HCT116 (cell line): ENCODE data around the gene PTPRO. TPM values are rescaled to one million over a fixed set of nuclear protein-coding genes. Genes with fewer than 3 reads are reported as not detected.

Experiments used
- ATAC-seq: fragments of 200-7000 bp; cut with Tn5 transposase; 2 replicates; pipeline ENCODE4 v1.9.1; 2020; ENCODE audit warnings: mild to moderate bottlenecking, moderate library complexity
- BruUV-seq: library from RNA; stranded (reverse); fragments of 400-500 nt; replicated peaks from 2 replicates; lab custom pipeline; 2021; lab: Mats Ljungman, UMichigan
- CTCF ChIA-PET: fragments of 300-600 bp; sonication (Branson Sonifier 250); formaldehyde crosslinking; loops from one replicate; lab custom pipeline; 2021; ENCODE audit warnings: antibody characterized with exemption; lab: Charles Lee
- POLR2A ChIA-PET: fragments of 300-600, 350-600 bp; sonication (Branson Sonifier 250); formaldehyde crosslinking; loops from one replicate; lab custom pipeline; 2021; ENCODE audit warnings: antibody characterized with exemption; lab: Charles Lee
- RAD21 ChIA-PET, 2 experiments: fragments of 300-600 bp; sonication (Branson Sonifier 250); formaldehyde crosslinking; loops; one replicate each; lab custom pipeline; 2023; ENCODE audit warnings: low total read pairs in 2 of 2; ENCODE audit not compliant: uncharacterized antibody in 2 of 2, unreplicated experiment in 2 of 2, low non-redundant PET in 1 of 2; lab: Charles Lee
- DNase-seq: peaks from one replicate; pipeline ENCODE4 v3.0.0-alpha.2; 2010; ENCODE audit warnings: low read depth, low spot score
- H2AFZ ChIP-seq: fragments of 200-600 bp; shearing (Covaris generic), sonication (generic); 2 replicates; pipeline ENCODE4 v1.6.1; 2017; ENCODE audit warnings: low read depth, mixed run types, mixed read lengths, antibody characterized with exemption, low read length; ENCODE audit not compliant: poor library complexity, severe bottlenecking
- H3K27ac ChIP-seq: 2 replicates; pipeline ENCODE4 v1.5.1; 2012; ENCODE audit warnings: low read depth, low read length
- H3K27me3 ChIP-seq: fragments of 200-600 bp; sonication (generic); 2 replicates; pipeline ENCODE4 v1.6.1; 2016; ENCODE audit warnings: mixed run types, low read length, mixed read lengths; ENCODE audit not compliant: insufficient read depth
- H3K36me3 ChIP-seq, 2 experiments: fragments of 200-500 bp in 1 of 2; fragments of 200-600 bp in 1 of 2; sonication (Bioruptor generic) in 1 of 2; sonication (generic) in 1 of 2; 2 replicates each; pipeline versions ENCODE4 v1.5.1 to v1.6.1; 2014 to 2016; ENCODE audit warnings: low read length in 2 of 2, inconsistent platforms in 1 of 2, mixed read lengths in 1 of 2, mixed run types in 1 of 2; ENCODE audit not compliant: insufficient read depth in 2 of 2, control insufficient read depth in 1 of 2
- H3K4me1 ChIP-seq, 2 experiments: fragments of 200-600 bp in 1 of 2; sonication (generic) in 1 of 2; 2 replicates each; pipeline versions ENCODE4 v1.5.1 to v1.6.1; 2012 to 2017; ENCODE audit warnings: low read length in 2 of 2, inconsistent platforms in 1 of 2, mild to moderate bottlenecking in 1 of 2, mixed read lengths in 1 of 2, mixed run types in 1 of 2, moderate library complexity in 1 of 2; ENCODE audit not compliant: insufficient read depth in 2 of 2, control insufficient read depth in 1 of 2
- H3K4me2 ChIP-seq: fragments of 200-600 bp; sonication (generic); 2 replicates; pipeline ENCODE4 v1.6.1; 2017; ENCODE audit warnings: mixed run types, low read length, mixed read lengths
- H3K4me3 ChIP-seq, 2 experiments: fragments of 200-600 bp in 1 of 2; sonication (generic) in 1 of 2; replicated peaks in 1 of 2; 2 replicates each; pipeline ENCODE4 v1.5.1; 2011 to 2016; ENCODE audit warnings: low read length in 2 of 2, control low read depth in 1 of 2, low read depth in 1 of 2, mild to moderate bottlenecking in 1 of 2, mixed read lengths in 1 of 2, mixed run types in 1 of 2
- H3K79me2 ChIP-seq: fragments of 200-600 bp; sonication (generic); 2 replicates; pipeline ENCODE4 v1.6.1; 2017; ENCODE audit warnings: mild to moderate bottlenecking, mixed run types, low read length, moderate library complexity, mixed read lengths; ENCODE audit not compliant: insufficient read depth
- H3K9ac ChIP-seq: fragments of 200-600 bp; sonication (generic); 2 replicates; pipeline ENCODE4 v1.6.1; 2016; ENCODE audit warnings: low read length, mixed read lengths
- H3K9me2 ChIP-seq: fragments of 200-600 bp; sonication (generic), shearing (Covaris generic); 2 replicates; pipeline ENCODE4 v1.6.1; 2017; ENCODE audit warnings: mixed run types, mild to moderate bottlenecking, moderate library complexity; ENCODE audit not compliant: insufficient read depth
- H3K9me3 ChIP-seq, 2 experiments: fragments of 200-500 bp in 1 of 2; fragments of 200-600 bp in 1 of 2; sonication (Bioruptor generic) in 1 of 2; sonication (generic) in 1 of 2; 2 replicates each; pipeline ENCODE4 v1.6.1; 2014 to 2017; ENCODE audit warnings: low read length in 2 of 2, mixed read lengths in 2 of 2, inconsistent platforms in 1 of 2, low read depth in 1 of 2, mild to moderate bottlenecking in 1 of 2, mixed run types in 1 of 2, moderate library complexity in 1 of 2; ENCODE audit not compliant: control insufficient read depth in 1 of 2, insufficient read depth in 1 of 2
- H4K20me1 ChIP-seq: fragments of 200-600 bp; sonication (generic), shearing (Covaris generic); 2 replicates; pipeline ENCODE4 v1.6.1; 2017; ENCODE audit warnings: mixed run types, mild to moderate bottlenecking, moderate library complexity; ENCODE audit not compliant: insufficient read depth
- CEBPB ChIP-seq: IDR thresholded peaks from 2 replicates; pipeline ENCODE4 v1.6.1; 2012; ENCODE audit warnings: low read depth
- EGR1 ChIP-seq: IDR thresholded peaks from 2 replicates; pipeline ENCODE4 v1.6.1; 2012; ENCODE audit warnings: low read depth
- ELF1 ChIP-seq: IDR thresholded peaks from 2 replicates; pipeline ENCODE4 v1.6.1; 2012; ENCODE audit warnings: low read depth, borderline replicate concordance
- EZH2 ChIP-seq: fragments of 200-600 bp; sonication (generic); IDR thresholded peaks from 2 replicates; pipeline ENCODE4 v1.6.1; 2017; ENCODE audit warnings: antibody characterized with exemption, mixed run types
- EZH2phosphoT487 ChIP-seq: fragments of 200-600 bp; IDR thresholded peaks from 2 replicates; pipeline ENCODE4 v1.6.1; 2018; ENCODE audit warnings: antibody characterized with exemption, borderline replicate concordance
- FOSL1 ChIP-seq: IDR thresholded peaks from 2 replicates; pipeline ENCODE4 v1.6.1; 2012; ENCODE audit warnings: low read depth
- JUND ChIP-seq: IDR thresholded peaks from 2 replicates; pipeline ENCODE4 v1.6.1; 2012
- POLR2A ChIP-seq: IDR thresholded peaks from 2 replicates; pipeline ENCODE4 v1.7.0; 2011; ENCODE audit warnings: borderline replicate concordance; ENCODE audit not compliant: insufficient read depth, insufficient read length; ENCODE audit errors: extremely low read depth
- POLR2AphosphoS5 ChIP-seq: IDR thresholded peaks from 2 replicates; pipeline ENCODE4 v1.6.1; 2011; ENCODE audit warnings: mild to moderate bottlenecking, low read depth, low read length, moderate library complexity
- SP1 ChIP-seq: IDR thresholded peaks from 2 replicates; pipeline ENCODE4 v1.6.1; 2012; ENCODE audit warnings: low read depth
- SRF ChIP-seq: IDR thresholded peaks from 2 replicates; pipeline ENCODE4 v1.6.1; 2012; ENCODE audit warnings: low read depth
- TCF7L2 ChIP-seq: IDR thresholded peaks from 2 replicates; pipeline ENCODE4 v1.7.0; 2011; ENCODE audit warnings: borderline replicate concordance, inconsistent platforms; ENCODE audit not compliant: insufficient read depth, insufficient read length; ENCODE audit errors: extremely low read depth
- YY1 ChIP-seq: IDR thresholded peaks from 2 replicates; pipeline ENCODE4 v1.6.1; 2011; ENCODE audit warnings: low read length, low read depth, moderate library complexity, mild to moderate bottlenecking; ENCODE audit not compliant: insufficient replicate concordance; ENCODE audit errors: extremely low read depth
- ZFX ChIP-seq: fragments of 450-650 bp; IDR thresholded peaks from 2 replicates; pipeline ENCODE4 v1.6.1; 2017
- ZNF274 ChIP-seq: fragments of 200-500 bp; sonication (Bioruptor generic); IDR thresholded peaks from 2 replicates; pipeline ENCODE4 v1.6.1; 2014; ENCODE audit warnings: mild to moderate bottlenecking, low read depth, low read length, inconsistent platforms
- intact Hi-C: fragments of 100-400 bp; cut with micrococcal nuclease; formaldehyde crosslinking; loops from 2 replicates; pipeline ENCODE4 v1.10.0; 2022
- total RNA-seq: library from RNA; stranded (reverse); gene quantifications from one replicate; pipeline ENCODE4 v1.2.1, GENCODE V29; 2021; ENCODE audit not compliant: unreplicated experiment
- TF ChIP-seq, protein P1 (sequence below): IDR thresholded peaks from 2 replicates; pipeline ENCODE4 v1.6.1; 2011; ENCODE audit warnings: mild to moderate bottlenecking, low read length, moderate library complexity; ENCODE audit not compliant: insufficient replicate concordance; ENCODE audit errors: extremely low read depth

PTPRO gene
- total RNA-seq, 1 experiment from 2014 or later: not detected

DNA sequence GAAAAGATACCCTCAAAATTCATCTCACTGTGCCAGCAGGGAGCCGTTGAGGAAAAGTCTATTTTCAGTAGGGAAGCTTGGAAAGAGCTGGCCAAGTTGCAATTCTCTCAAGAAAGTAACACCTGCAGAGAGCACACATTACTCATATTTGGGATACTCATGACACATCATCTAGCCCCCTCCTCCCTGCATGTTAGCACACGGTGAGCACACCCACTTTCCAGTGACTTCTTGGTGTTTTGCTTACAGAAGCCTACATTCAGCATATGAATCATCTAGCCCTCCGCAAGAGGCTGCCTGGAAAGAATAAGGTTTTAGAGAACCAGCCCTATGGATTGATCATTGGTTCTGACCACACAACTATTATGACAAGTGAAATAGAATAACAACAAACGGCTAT lies 124.5 kb downstream of the PTPRO start:
- H2AFZ ChIP-seq: no peak overlapping the region
- RAD21 ChIA-PET: no interaction called here
- no peaks in the 10 kb centered on the region for H3K9me2 ChIP-seq
- no peaks in the 10 kb centered on the region for H3K36me3 ChIP-seq
- no peak overlapping the region for H3K27ac ChIP-seq
- no peaks in the 10 kb centered on the region for H3K9me3 ChIP-seq
- peaks cover 6% of the 10 kb centered on the region; the same call in 1 of the 2 replicates for H3K27me3 ChIP-seq
- H3K9ac ChIP-seq: no peak overlapping the region
- POLR2A ChIA-PET: no interaction called here
- H3K79me2 ChIP-seq: no peaks in the 10 kb centered on the region
- TF ChIP-seq SP1: no peak
- TF ChIP-seq JUND: no peak
- no peak for TF ChIP-seq ELF1
- TF ChIP-seq YY1: no peak
- no peak for TF ChIP-seq CEBPB
- TF ChIP-seq TCF7L2: no peak
- no peak for TF ChIP-seq FOSL1
- no peak for TF ChIP-seq ZNF274
- no peak for TF ChIP-seq EZH2phosphoT487
- TF ChIP-seq SRF: no peak
- TF ChIP-seq EGR1: no peak
- no peak for TF ChIP-seq EZH2
- no peak for TF ChIP-seq POLR2A
- no peak for TF ChIP-seq POLR2AphosphoS5
- TF ChIP-seq ZFX: no peak
- TF ChIP-seq, protein P1, sequence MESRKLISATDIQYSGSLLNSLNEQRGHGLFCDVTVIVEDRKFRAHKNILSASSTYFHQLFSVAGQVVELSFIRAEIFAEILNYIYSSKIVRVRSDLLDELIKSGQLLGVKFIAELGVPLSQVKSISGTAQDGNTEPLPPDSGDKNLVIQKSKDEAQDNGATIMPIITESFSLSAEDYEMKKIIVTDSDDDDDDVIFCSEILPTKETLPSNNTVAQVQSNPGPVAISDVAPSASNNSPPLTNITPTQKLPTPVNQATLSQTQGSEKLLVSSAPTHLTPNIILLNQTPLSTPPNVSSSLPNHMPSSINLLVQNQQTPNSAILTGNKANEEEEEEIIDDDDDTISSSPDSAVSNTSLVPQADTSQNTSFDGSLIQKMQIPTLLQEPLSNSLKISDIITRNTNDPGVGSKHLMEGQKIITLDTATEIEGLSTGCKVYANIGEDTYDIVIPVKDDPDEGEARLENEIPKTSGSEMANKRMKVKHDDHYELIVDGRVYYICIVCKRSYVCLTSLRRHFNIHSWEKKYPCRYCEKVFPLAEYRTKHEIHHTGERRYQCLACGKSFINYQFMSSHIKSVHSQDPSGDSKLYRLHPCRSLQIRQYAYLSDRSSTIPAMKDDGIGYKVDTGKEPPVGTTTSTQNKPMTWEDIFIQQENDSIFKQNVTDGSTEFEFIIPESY: no peak
- no peaks in the 10 kb centered on the region for H4K20me1 ChIP-seq
- ATAC-seq (no peak), DNase-seq (no peak)
- H3K4me3 ChIP-seq: no peak overlapping the region
- CTCF ChIA-PET: no interaction called here
- no peak overlapping the region for H3K4me2 ChIP-seq
- no peaks in the 10 kb centered on the region for H3K4me1 ChIP-seq
- BruUV-seq: no TSS peak
- intact Hi-C loops: no loop called here
